Stomach (tissue), 4 donors: Measurements from ENCODE around the gene ASTN2.

Source experiments
- CTCF ChIP-seq, 7 experiments: fragments of 450-650 bp in 4 of 7; fragments of 200-600 bp in 3 of 7; sonication (generic) in 3 of 7; IDR thresholded peaks; one replicate each; pipeline ENCODE4 v1.5.1; 2016 to 2019; ENCODE audit warnings: antibody characterized with exemption in 7 of 7, control low read depth in 2 of 7, mild to moderate bottlenecking in 1 of 7
- EP300 ChIP-seq: sonication (generic); formaldehyde crosslinking; IDR thresholded peaks from one replicate; pipeline ENCODE4 v1.6.1; 2017; ENCODE audit warnings: antibody characterized with exemption
- POLR2A ChIP-seq, 4 donors: fragments of 450-650 bp; IDR thresholded peaks; one replicate each; pipeline ENCODE4 v1.6.1; 2016; ENCODE audit warnings: antibody characterized with exemption in 4 of 4, control low read depth in 2 of 4, mild to moderate bottlenecking in 1 of 4, moderate library complexity in 1 of 4
- POLR2AphosphoS5 ChIP-seq, 3 donors: sonication (generic); formaldehyde crosslinking; IDR thresholded peaks; one replicate each; pipeline ENCODE4 v1.6.1; 2016; ENCODE audit warnings: antibody characterized with exemption in 3 of 3

GRCh38 chr9:117018966-117019617, 395.8 kb downstream of the ASTN2 start:
- no peak for TF ChIP-seq CTCF (IDR thresholded peaks at IDR 0.05)
- no peak for TF ChIP-seq POLR2AphosphoS5 (IDR thresholded peaks at IDR 0.05)
- TF ChIP-seq POLR2A (IDR thresholded peaks at IDR 0.05) = no peak
- no peak for TF ChIP-seq EP300
